ENCODE results near the gene SIGLEC7.
"Not testable (repeated sequence)": the region's sequence is repeated elsewhere in the genome, so short reads cannot be mapped to it uniquely, and the experiment has no call there.

SIGLEC7 gene

DNA sequence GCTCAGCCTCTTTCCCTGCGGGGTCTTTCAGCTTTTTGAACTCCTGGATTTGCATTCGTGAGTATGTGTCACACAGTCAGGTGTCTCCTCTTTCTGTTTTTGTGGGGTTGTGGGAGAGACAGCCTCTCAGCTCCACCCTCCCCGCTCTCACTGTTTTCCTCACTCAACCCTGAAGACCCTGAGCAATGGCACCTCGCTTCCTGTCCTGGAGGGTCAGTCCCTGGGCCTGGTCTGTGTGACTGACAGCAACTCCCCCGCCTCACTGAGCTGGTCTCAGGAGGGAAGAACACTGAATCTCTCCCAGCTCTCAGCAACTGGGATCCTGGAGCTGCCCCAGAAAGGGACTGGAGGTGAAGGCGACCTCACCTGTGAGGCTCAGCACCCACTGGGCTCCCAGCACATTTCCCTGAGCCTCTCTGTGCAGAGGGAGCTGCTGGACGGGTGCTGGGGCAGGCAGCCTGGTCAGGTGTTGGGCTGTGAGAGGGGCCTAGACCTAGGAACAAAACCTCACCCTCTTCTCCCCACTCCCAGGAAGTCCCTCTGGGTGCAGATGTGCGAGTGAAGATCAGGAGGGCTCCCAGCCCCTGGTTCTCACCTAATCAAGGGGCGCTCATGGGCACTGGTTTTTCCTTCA, 4.2 kb upstream of the SIGLEC7 start:
- DNase-seq (ENCODE audit: low read depth in 3 of 3, low spot score in 1 of 3): no peak

DNA sequence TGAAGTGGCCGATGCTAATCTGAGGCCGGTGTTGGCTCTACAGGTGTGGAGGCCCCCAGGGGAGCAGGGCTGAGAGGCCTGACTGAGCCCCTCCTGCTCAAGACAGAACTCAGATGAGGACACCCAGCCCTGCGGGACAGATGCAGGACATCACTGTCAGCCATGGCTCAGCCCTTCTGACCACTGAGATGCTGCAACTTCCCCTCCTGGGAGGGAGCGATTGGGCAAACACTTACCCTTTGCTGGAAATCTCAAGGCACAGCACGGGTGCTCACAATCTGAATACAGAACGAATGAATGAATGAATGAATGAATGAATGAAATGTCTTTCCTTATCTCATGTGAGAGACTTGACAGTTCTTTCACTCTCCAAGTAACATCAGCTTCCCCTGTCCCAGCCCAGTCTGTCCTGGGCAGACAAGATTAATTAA, 3.5 kb upstream of the SIGLEC7 start:
- DNase-seq (ENCODE audit: low read depth in 3 of 3, low spot score in 1 of 3): no peak

DNA sequence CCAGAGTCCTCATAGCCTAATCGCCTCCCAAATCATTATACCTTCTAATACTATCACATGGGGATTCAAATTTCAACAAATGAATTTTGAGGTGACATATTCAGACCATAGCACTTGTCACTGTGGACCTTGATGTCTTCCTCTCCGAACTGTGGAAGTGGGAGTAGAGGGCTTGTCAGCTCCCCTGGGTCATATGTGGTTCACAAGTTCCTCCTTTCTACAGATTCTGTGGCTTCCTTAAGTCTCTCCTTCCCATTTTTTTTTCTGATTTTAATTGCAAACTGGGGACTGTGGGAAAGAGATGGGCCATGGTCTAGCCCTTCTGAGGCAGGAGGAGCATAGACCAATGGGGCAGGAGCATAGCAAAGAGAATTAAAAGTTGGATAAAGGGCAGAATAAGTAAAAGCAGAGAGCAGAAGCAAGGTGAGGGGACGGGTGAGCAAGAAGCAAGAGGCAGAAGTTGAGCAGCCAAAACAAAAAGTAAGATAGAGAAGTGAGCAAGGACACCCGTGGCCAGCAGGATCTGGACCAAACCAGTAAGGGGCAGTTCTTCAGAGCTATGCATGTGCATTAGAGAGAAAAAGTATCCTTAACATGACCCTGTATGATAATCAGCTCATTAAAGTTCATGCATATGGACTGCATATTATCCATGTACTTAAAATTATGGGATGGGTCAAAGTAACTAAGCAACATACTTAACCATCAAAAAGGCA, 2.6 kb upstream of the SIGLEC7 start:
- DNase-seq (ENCODE audit: low read depth in 3 of 3, low spot score in 1 of 3): no peak

DNA sequence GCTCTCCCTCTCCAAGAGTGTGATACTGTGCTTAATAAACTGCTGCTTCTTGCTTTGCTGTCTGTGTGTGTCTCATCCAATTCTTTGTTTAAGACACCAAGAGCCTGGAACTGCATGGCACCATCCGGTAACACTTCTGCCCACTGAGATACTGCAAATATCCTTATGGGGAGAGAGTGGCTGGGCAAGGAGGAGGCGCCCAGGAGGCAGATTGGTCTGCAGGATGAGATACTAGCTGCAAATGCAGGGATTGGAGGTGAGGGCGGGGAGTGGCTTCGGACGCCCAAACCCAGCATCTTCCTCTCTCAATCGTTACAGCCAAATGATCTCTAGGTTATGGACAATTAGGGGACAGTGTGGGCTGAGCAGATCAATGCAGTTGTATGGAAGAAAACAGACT, 1.7 kb upstream of the SIGLEC7 start:
- no peak for DNase-seq (ENCODE audit: low read depth in 3 of 3, low spot score in 1 of 3)

DNA sequence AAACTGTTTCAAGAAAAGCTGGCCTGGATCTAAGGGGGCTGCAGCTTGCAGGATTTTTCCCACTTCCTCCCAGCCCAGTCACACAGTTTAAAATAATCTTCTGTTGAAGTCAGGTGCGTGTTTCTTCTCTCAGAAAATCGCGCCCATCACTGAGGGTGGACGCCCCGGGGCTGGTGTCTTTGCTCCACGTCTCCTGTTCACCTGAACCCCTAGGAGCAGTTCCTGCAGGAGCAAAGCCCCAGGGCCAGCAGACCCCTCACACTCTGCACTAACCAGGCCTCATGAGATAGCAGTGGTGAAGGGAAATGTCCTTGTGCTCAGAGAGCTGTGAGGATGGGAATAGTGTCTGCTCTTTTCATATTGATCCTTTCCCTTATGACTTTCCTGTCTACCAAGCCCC, 920 bp upstream of the SIGLEC7 start:
- DNase-seq (ENCODE audit: low read depth in 3 of 3, low spot score in 1 of 3): no peak

DNA sequence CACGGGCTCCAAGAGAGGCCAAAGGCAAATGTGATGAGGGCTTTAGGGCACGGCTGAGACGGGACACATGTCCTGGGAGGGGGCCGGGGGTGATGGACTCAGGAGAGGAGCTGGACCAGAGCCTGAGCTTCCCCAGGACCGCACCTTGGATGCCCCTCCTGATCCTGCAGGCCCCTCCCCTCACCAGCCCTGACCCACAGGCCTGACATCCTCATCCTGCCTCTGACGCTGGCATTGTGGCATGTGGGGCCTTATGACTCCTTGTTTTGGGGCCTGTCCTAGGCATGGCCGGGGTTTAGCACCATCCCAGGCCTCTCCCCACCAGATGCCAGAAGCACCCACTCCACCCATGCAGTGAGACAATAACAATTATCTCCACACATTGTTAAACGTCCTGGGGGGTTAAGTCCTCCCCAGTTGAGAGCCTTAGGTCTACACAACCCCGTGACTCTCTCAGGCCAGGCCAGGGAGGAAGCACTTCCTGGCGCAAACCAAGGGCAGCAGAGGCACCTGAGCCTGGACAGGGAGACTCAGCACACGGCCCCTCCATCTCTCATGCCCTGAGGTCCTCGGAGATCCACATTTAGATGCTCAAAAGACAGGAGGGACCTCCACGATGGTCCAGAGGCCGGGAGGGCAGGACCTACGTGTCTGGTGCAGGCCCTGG, 841 bp downstream of the SIGLEC7 start:
- DNase-seq (ENCODE audit: low read depth in 3 of 3, low spot score in 1 of 3): not testable (repeated sequence)

DNA sequence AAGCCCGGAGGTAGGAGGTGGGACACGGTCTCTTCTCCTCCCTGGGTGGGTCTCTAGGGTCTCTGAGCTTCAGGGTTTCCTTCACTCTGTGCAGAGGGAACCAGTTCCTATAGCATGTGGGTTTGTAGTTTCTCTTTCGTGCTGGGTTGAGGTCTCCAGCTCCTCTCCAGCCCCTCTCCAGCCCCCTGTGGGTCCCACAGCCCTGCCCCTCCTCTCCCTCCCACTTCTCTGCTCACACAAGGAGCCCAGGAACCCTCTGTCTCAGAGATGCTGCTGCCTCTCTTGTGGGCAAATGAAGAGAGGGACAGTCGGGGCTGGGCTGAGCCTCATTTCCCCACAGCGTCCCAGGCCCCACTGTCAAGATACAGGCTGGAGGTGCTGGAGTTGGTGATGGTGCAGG, 1.4 kb downstream of the SIGLEC7 start:
- no peak for DNase-seq (ENCODE audit: low read depth in 3 of 3, low spot score in 1 of 3)

DNA sequence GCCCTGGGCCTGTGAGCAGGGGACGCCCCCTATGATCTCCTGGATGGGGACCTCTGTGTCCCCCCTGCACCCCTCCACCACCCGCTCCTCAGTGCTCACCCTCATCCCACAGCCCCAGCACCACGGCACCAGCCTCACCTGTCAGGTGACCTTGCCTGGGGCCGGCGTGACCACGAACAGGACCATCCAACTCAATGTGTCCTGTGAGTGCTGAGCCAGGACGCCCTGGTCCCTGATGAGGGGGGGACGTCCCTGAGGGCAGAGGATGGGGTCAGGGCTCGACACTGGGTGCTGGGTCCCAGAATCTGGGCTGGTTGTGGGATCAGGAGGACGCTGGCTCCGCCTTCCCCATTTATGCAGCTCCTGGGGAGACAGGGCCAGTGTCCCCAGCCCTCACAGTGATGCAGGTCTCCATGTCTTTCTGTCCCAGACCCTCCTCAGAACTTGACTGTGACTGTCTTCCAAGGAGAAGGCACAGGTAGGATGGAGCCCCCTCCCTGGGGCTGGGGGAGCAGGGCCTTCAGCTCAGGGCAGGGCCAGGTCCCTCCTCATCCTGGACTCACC, 2.5 kb downstream of the SIGLEC7 start:
- no peak for DNase-seq (ENCODE audit: low read depth in 3 of 3, low spot score in 1 of 3)

DNA sequence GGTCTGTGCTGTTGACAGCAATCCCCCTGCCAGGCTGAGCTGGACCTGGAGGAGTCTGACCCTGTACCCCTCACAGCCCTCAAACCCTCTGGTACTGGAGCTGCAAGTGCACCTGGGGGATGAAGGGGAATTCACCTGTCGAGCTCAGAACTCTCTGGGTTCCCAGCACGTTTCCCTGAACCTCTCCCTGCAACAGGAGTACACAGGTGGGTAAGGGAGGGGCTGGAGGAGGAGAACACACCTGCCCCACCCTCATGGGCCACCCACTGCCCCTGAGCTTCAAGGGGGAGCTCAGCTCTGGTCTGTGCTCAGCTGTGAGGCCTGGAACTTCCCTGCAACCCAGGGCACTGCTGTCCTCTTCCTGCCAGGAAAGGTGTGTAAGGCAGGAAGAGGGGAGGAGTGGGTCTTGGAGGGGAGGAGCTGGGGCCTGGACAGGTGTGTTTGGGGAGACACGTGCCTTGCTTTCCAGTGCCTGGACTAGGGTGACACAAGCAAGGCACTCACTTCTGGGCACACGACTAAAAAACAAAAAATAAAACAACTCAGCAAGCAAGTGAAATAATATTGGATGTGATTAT, 3.9 kb downstream of the SIGLEC7 start:
- no peak for DNase-seq (ENCODE audit: low read depth in 3 of 3, low spot score in 1 of 3)

DNA sequence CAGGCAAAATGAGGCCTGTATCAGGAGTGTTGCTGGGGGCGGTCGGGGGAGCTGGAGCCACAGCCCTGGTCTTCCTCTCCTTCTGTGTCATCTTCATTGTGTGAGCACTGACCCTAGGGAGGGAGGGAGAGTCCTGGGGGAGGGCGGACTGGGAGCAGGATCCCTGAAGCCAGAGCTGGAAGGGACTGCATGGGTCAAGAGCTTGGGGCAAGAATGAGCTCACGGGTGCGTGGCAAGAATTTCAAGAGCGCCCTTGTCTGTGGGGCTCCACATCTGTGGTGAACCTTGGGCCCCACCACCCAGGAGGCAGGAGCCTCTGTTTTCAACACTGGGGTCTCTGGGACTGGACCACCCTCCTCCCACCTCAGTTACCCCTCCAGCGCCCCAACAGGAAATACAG, 4.7 kb downstream of the SIGLEC7 start:
- no peak for DNase-seq (ENCODE audit: low read depth in 3 of 3, low spot score in 1 of 3)

DNA sequence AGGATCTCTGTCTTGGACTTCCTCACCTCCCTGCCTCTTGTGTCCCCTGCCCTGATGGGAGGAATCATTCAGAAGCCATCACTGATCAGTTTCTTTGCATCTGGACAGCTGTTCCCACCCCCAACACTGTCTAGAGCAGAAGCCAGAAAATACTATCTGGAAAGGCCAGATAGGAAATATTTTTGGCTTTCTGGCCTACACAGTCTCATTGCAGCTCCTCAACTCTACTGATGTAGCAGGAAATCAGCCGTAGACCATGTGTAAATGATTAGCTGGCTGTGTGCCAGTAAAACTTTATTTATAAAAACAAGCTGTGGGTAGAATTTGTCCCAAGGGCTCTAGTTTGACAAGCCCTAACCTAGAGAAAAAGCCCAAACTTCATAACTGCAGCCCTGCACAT, 5.6 kb downstream of the SIGLEC7 start:
- no peak for DNase-seq (ENCODE audit: low read depth in 3 of 3, low spot score in 1 of 3)

DNA sequence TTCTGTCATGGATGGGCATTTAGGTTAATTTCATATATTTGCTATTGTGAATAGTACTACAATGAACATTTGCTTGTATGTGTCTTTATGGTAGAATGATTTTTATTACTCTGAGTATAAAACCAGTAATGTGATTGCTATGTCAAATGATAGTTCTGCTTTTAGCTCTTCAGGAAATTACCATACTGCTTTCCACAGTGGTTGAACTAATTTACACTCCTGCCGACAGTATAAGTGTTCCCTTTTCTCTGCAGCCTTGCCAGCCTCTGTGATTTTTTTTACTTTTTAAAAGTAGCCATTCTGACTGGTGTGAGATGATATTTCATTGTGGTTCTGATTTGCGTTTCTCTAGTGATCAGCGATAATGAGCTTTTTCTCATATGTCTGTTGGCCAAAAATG, 6.5 kb downstream of the SIGLEC7 start:
- DNase-seq (ENCODE audit: low read depth in 3 of 3, low spot score in 1 of 3): no peak

DNA sequence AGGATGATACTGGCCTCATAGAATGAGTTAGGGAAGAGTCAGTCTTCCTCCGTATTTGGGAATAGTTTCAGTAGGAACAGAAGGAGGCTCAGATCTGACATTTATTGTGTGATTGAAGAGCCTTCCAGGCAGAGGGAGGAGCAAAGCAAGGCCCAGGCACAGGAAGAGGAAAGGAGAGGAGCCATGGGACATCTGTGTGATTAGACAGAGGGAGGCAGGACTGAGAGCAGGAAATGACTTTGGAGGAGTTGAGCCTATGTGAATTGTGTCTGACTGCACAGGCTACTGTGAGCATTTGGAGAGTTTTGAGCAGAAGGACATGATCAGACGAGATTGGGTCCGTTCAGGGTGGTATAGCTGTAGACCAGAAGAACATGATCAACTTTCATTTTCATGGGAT, 8.5 kb downstream of the SIGLEC7 start:
- no peak for DNase-seq (ENCODE audit: low read depth in 3 of 3, low spot score in 1 of 3)

DNA sequence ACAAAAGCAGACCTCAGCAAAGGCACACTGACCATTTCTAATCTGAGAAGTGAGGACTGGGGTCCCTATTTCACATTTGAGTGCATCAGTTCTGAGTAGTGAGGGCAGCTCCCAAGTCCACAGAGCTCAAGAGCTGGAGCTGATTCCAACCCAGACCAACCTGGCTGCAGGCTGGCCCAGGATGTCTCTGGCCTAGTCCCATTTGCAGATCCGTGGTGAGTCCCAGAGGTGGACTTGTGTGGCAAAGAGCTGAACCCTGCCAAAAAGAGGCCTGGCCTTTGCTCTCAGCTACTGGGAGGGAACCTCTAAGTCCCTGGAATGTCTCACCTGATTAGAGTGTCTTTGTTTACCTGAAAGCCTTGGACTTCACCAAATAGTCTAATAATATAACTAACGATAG, 14.6 kb downstream of the SIGLEC7 start:
- no peak for DNase-seq (ENCODE audit: low read depth in 3 of 3, low spot score in 1 of 3)

DNA sequence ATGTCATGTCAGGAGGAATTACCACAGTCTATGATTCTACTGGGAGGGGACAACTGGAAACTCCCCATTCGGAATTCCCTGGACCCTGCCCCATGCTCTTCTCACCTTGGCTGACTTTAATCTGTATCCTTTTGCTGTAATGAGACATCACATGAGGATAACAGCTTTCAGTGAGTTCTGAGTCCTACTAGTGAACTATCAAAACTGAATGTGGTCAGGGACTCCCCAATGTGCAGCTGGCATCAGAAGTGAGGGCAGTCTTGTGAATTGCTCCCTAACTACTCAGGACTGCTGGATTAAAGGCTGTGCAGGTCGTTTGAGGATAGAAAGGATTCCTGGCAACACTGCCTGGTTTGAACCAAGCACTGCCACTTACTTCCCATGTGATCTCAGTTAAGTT, 15.2 kb downstream of the SIGLEC7 start:
- no peak for DNase-seq (ENCODE audit: low read depth in 3 of 3, low spot score in 1 of 3)

DNA sequence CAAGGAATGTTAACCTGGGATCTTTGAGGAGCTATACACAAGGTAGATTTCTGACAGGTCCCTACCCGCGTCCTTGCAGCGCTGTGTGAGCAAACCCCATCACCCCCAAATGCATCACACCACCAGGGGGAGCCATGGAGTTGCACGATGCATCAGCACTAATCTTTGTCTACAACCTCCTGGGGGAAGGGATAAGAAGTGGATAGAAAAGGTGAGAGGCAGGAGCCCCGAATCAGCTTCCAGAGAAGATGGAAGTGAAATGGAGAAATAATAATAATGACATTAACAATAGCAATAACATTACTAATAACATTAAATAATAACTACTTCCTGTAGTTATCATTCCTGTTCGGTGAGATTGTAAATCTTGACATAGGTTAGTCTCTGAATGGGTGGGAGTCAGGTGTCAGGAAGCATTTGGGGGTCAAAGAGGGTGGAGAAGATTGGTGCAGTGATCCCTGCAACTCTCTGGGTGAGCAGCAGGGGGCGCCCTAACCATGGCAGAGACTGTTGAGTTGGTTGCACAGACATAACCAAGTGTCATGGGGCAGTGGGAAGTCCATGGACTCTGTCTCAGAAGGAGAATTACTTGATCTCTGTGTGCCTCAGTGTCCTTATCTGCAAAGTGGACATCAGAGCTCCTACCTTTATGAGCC, 16.5 kb downstream of the SIGLEC7 start:
- peak; percentile 22 to 69 (median 38) for DNase-seq (ENCODE audit: low read depth in 3 of 3, low spot score in 1 of 3)

DNA sequence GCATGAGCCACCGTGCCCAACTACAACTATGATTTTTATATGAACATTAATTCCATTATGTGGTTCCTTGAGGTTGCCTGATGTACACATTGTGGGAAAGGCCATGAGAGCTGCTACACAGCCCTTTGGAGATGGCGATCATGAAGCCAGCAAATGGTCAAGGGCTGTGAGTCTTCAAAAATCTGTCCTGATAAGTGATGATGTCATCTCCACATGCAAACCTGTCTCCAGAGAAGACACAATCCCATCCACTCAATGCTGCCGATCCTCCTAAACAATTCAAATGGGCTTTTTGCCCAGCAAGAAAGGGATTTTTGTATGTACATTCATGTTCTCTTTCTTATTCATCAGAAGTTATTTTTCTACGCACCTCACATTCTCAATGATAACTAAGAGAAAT, 17.6 kb downstream of the SIGLEC7 start:
- no peak for DNase-seq (ENCODE audit: low read depth in 3 of 3, low spot score in 1 of 3)

DNA sequence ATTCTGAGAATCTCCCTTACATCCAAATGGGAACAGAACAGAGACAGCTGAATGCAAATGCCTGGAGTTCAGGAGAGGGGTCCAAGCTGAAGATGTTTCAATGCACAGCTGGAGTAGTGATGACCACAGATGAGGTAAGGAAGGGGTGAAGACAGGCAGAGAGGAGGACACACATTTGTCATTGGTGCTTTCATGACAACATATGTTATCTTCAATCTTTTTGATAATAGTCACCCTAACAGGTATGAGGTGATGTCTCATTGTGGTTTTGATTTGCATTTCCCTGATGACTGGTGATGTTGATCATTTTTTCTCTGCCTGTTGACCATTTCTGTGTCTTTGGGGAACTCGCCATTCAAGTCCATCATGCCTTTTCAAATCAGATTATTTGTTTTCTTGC, 19.2 kb downstream of the SIGLEC7 start:
- DNase-seq (ENCODE audit: low read depth in 3 of 3, low spot score in 1 of 3): no peak

DNA sequence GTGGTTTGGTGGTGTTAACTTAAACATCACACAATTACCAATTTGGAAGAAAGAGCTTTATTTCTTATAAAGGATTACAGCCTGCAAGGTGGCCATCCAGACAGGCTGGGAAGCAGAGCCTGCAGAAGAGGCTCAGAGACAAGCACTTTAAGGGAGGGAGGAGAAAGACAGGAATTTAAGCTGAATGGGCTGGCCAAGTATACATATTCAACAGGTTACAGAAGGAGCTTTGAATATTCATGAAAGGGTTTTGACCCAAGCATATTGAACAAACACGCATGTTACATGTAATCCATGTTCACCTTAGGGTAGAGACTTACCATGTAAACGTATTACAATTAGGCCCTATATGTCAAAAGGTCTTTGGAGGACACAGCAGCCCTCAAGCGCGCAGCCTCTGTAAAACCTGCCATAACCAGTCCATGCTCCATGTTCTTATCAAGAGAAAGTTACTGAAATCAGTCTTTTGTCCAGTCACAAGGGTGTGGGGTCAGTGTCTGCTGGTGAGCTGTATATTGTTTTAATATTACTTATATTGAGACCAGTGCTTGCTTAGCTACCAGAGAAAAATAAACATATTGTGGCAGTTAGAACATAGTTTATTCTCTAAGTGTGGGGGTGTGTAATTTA, 19.9 kb downstream of the SIGLEC7 start:
- DNase-seq (ENCODE audit: low read depth in 3 of 3, low spot score in 1 of 3): no peak

DNA sequence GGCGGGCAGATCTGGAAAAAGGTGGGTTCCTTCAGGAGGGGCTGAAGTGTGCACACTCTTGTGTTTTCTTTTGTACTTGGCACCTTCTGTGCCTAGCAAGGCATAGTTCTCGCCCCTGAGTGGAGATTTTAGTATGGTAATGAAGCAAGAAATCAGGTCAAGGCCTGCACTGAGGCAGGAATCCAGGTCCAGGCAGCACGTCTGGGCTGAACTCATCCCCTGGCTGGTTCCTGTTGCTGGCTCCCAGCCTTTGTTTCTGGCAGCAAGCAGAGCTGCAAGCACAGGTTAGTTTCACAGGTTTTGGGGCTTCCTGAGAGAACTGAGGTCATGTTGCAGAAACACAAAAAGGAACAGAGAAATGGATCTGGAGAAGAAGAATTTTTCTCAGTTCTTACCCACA, 21.2 kb downstream of the SIGLEC7 start:
- no peak for DNase-seq (ENCODE audit: low read depth in 3 of 3, low spot score in 1 of 3)

DNA sequence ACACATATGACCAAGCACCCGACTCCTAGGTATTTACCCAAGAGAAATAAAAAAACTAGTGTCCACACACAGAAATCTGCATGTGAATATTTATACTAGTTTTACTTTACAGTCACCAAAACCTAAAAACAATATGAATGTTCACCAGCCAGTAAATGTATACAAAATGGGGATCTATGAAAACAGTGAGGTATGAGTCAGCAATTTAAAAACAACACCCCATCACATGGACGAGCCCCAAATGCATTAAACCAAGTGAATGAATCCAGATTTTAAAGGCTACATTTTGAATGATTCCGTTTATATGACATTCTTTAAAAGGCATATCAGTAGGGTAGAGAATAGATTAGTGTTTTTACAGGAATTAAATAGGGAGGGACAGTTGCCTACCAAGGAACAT, 22.1 kb downstream of the SIGLEC7 start:
- no peak for DNase-seq (ENCODE audit: low read depth in 3 of 3, low spot score in 1 of 3)
